D721Med (cell line): ENCODE results near the gene RASGRP3.

Source experiments
- DNase-seq: peaks from one replicate; pipeline ENCODE4 v3.0.0; 2011; ENCODE audit warnings: low spot score; ENCODE audit not compliant: insufficient read length
- FAIRE-seq: peaks from 2 replicates; lab custom pipeline; 2011; peaks lifted over from hg19 to GRCh38; lab: Jason Lieb, UNC
- TF ChIP-seq, protein P1 (sequence below): IDR thresholded peaks from 2 replicates; pipeline ENCODE4 v1.5.1; 2012; ENCODE audit warnings: mild to moderate bottlenecking, control low read depth; ENCODE audit not compliant: insufficient read depth; ENCODE audit errors: missing control alignments

RASGRP3 gene

DNA sequence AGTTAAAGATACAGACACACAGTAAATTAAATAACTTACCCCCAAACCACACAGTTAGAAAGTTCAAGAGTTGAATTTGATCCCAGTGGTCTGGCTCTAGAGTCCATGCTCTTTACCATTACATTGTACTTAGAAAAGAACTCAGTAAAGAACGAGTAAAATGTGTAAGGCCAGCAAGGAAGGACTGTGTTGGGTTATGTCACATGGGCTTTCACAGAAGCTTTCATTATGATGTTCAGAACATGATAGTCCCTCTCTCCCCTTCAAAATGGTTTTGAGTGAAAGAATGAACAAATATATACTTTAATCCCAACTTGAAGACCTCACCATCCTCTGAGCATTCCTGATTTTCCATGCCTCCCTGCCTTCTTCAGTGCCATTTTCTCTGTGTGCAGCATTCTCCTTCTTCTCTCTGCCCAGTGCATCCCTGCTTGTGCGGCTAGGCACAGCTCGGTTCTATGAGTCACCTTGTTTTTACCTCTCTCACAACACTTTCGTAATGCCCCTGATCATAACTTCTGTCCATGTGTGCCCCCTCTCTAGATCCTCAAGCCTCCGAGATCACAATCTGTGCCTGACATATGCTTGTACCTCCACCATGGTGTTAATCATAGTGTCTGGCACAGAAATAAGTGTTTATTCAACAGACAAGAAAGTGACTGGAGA lies 22.0 kb downstream of the RASGRP3 start:
- FAIRE-seq (no peak), DNase-seq (no peak)
- TF ChIP-seq, protein P1, sequence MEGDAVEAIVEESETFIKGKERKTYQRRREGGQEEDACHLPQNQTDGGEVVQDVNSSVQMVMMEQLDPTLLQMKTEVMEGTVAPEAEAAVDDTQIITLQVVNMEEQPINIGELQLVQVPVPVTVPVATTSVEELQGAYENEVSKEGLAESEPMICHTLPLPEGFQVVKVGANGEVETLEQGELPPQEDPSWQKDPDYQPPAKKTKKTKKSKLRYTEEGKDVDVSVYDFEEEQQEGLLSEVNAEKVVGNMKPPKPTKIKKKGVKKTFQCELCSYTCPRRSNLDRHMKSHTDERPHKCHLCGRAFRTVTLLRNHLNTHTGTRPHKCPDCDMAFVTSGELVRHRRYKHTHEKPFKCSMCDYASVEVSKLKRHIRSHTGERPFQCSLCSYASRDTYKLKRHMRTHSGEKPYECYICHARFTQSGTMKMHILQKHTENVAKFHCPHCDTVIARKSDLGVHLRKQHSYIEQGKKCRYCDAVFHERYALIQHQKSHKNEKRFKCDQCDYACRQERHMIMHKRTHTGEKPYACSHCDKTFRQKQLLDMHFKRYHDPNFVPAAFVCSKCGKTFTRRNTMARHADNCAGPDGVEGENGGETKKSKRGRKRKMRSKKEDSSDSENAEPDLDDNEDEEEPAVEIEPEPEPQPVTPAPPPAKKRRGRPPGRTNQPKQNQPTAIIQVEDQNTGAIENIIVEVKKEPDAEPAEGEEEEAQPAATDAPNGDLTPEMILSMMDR = no peak

DNA sequence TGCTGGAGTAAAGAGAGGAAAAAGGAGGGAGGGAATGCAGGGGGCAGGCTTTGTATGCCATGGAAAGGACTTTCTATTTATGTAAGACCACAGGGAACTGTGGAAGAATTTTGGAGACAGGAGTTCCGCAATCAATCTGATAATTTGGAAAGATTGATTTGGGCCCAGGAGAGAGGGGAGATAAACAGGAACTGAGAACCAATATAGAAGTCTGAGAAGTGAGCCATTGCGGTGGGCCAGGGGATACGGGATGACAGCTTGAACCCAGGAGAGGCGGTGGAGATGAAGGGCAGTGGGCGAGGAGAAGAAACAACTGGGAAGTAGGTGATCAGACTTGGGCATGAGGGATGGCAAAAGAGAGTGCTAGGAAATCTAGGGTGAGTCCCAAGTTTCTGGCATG lies 23.7 kb downstream of the RASGRP3 start:
- TF ChIP-seq, protein P1 = no peak
- FAIRE-seq (no peak), DNase-seq (no peak)

DNA sequence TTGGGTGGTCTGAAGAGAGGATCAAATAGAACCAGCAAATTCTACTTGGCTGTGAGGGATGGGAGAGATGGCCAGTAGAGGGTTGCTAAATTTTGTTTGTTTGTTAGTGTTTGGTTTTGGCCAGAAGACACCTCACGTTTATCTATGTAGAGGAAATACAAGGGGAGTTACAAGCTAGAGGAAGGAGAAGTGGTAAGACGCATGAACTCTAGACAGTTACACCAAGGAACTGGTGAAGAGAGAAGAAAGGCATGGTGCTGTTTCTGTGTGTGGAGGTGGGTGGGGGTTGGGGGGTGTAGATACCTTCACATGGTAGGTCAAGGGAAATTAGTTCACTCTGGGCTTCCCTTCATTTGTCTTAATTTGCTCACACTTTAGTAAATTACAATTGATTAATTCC lies 25.6 kb downstream of the RASGRP3 start:
- DNase-seq (no peak), FAIRE-seq (no peak)
- TF ChIP-seq, protein P1 = no peak

DNA sequence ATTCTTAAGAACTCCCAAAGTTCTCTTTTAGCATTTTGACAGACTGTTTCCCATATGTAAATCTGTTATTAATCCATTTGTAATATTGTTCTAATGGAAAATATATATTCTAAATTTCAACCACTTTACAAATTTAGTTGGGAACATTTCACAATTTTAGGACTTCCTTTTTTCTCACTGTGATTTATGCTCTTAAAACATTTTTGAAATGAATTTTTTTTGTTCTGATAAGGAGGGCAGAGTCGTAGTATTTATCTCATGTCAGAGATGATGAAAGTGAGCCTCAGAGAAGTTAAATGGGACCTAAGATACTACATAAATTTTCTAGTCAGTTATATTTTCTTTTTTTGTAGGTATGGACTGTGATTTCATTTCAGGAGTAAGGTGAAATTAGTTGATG lies 26.6 kb downstream of the RASGRP3 start:
- FAIRE-seq (no peak), DNase-seq (no peak)
- TF ChIP-seq, protein P1 = no peak

DNA sequence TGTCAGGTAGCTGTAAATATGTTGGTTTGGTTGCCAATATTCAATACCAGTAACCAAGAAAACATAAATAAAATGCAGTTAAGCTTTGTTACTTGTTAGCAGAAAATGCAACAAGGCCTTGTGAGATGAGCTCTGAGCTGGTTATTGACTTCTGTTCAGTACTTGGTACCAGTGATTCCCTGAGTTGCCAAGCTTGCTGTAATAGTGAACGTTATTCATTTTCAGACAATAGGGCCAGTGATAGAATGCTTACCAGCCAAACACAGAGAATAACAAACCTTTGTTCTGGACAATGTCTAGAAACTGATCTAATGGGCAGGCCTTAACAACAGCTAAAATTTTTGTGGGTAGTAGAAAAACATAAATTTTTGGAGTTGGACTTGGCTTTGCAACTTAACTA lies 29.5 kb downstream of the RASGRP3 start:
- no peak for FAIRE-seq
- TF ChIP-seq, protein P1 = no peak
- no peak for DNase-seq

DNA sequence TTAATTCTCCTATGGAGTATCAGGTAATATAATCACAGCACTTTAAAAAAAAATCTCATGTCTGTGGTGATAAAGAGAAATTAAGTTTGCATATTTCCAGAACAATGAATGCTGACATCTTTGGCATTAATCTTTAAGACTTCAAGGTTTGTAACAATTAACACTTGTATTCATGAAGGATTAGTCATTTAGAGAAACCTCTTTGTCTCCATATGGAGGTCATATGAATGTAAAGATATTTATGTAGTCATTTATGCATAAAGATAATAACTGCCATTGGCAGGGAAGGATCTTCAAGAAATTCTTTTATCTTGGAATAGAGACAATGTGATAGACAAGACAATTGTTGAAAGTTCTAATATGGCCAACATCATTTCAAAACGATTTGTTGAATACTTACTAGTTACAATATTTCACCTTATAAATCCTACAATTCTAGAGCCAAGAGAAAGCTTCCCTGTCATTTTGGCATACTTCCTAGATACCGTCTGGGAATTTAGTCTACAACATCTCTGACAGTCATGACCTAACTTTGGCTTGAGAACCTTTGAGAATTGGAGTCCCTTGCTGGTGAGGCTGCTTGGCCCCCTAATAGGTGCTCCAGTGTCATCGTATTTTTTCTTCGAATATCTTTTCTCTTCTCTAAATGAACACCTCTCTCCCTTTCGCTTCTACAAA lies 33.6 kb downstream of the RASGRP3 start:
- FAIRE-seq (no peak), DNase-seq (no peak)
- TF ChIP-seq, protein P1 = no peak

DNA sequence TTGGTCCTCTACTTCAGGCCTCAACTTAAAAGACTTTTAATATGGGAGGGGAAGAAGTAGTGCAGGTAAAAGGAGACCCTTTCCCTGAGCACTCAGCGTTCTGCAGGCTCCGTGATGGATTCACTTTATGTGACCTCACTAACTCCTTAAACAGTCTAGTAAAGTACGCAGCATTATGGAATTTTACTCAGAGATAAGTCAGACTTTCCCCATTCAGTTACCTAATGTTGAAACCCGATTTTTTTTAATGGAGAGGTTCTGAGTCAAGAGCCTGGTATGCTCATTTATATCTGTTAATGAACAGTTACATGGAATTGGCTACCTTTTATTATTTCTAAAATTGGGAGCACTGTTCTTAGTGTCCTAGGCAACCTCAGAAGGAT lies 34.1 kb downstream of the RASGRP3 start:
- no peak for FAIRE-seq

More for the DNA sequence above, 34.1 kb downstream of the RASGRP3 start:
- TF ChIP-seq, protein P1 = no peak
- no peak for DNase-seq
